H4 (cell line): ENCODE data around the gene SLC25A47. TPM values are rescaled to one million over a fixed set of nuclear protein-coding genes. Genes with fewer than 3 reads are reported as not detected.
"Not testable (repeated sequence)": the region's sequence is repeated elsewhere in the genome, so short reads cannot be mapped to it uniquely, and the experiment has no call there.

ENCODE experiments used
- DNase-seq: peaks from one replicate; pipeline ENCODE4 v3.0.0-alpha.2; 2015; ENCODE audit warnings: low spot score
- total RNA-seq: library from RNA; depleted of rRNA; stranded (reverse); fragments of >200 nt; shearing (Covaris generic); gene quantifications from 2 replicates; pipeline ENCODE4 v1.2.3, GENCODE V29; 2014

SLC25A47 gene
- total RNA-seq, 1 experiment from 2014 or later: not detected

GRCh38 chr14:100289916-100290606 lies 33.1 kb upstream of the SLC25A47 start:
- DNase-seq: no peak

- DNase-seq: no peak
These were observed 32.4 kb upstream of the SLC25A47 start for GRCh38 chr14:100290607-100291304.

DNA sequence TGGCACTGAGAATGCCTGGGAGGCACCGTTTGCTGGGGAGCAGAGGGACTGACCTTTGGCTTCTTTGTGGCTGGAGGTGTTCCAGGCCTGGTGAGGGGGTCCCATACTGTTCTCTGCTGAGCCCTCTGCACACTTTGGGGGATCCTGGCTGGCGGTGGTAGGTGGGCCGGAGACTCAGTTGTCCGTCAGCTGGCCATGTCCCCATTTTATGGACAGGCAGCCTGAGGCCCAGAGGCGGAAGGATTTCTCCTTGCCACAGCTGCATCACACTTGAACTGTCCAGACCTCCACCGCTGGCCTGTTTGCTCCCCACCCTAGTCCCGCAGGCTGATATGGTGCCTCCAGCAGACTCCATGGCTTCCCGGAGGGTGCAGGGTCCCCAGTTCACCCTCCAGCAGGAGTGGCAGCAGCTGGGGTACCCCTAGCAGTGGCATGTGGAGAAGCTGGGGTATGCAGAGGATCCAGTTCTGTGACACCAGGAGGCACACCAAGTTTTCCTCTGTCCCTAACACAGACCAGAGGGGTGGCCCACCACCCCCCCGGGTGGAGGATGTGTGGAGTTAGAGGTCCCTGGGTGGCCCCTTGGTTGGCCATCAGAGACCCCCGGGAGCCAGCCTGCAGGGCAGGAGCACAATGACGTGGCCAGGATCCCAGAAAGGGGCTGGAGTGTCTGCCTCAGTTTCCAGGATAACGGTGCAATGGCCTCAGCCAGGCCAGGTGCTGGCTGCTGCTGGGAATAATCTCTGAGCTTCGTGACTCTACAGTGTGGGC lies 31.6 kb upstream of the SLC25A47 start:
- DNase-seq: no peak

DNA sequence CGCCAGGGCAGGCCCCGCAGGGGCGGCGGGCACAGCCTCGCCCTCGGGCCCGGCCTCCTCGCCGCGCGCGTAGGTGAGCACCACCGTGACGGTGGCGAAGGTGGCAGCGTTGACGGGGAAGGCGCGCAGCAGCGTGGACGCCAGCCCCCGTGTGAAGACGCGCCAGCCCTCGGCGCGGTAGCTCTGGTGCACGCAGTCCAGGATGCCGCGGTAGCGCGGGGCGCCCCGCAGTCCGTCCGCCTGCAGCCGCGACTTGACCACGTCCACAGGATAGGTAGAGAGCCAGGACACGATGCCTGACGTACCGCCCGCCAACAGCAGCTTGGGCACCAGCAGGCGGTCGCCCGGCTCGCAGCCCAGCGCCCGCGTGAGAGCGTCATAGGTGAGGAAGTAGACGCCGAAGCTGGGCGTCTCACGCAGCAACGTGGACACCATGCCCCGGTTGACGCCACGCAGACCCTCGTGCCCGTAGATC lies 30.8 kb upstream of the SLC25A47 start:
- no peak for DNase-seq

DNA sequence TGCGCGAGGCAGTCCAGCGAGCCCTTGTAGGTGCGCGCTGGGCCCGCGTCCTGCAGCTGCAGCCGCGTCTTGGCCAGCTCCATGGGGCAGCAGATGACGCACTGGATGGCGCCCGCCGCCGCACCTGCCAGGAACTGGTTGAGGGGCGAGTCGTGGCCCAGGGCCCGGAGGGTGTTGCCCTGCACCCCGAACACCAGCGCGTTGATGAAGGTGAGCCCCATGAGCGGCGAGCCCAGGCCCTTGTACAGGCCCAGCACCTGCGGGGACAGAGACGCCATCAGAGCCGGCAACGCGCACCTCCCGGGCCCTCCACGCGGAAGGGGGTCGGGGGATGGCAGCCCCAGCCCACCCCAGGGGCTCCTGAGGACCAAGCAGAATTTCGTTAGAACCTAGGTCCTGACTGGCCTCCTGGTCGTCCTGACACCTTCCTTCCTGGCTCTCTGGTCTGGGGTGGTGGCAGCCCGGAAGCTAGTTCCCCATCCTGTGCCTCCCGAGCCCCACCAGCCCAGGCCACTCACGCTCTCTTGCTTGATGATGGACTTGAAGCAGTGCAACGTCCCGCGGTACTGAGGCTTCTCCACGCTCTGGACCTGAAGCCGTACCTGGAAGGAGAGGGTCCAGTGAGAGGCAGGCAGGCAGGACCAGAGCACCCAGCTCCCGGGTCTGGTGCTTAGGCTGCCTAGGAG lies 30.2 kb upstream of the SLC25A47 start:
- DNase-seq: no peak

- DNase-seq: no peak
These were observed 29.5 kb upstream of the SLC25A47 start for GRCh38 chr14:100293497-100294212.

GRCh38 chr14:100294213-100294962 lies 28.8 kb upstream of the SLC25A47 start:
- no peak for DNase-seq

- no peak for DNase-seq
These were observed 28.2 kb upstream of the SLC25A47 start for GRCh38 chr14:100294963-100295330.

- no peak for DNase-seq
These were observed 27.6 kb upstream of the SLC25A47 start for GRCh38 chr14:100295376-100296105.

DNA sequence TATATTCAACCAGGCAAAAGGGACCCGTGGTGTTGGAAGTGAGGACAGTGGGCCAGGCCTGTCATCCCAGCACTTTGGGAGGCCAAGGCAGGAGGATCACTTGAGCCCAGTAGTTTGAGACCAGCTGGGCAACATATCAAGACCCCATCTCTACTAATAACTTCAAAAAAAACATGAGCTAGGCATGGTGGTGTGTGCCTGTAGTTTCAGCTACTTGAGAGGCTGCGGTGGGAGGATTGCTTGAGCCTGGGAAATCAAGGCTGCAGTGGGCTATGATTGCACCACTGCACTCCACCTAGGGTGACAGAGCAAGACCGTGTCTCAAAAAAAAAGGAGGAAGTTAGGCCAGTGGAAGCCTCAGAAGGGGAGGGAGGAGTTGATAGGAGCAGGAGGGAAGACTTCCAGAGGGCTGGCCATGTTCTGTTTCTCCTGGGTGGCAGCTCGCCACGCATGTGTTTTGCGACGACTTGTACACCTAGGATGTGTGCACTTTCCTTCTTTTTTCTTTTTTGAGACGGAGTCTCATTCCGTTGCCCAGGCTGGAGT lies 27.0 kb upstream of the SLC25A47 start:
- DNase-seq: no peak

DNA sequence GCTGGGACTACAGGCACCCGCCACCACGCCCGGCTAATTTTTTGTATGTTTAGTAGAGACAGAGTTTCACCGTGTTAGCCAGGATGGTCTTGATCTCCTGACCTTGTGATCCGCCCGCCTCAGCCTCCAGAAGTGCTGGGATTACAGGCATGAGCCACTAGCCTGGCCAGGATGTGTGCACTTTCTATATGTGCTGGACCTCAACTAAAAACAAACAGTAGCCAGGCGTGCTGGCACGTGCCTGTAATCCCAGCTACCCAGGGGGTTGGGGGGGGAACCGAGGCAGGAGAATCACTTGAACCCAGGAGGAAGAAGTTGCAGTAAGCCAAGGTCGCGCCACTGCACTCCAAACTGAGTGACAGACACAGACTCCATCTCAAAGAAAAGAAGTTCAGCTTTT lies 26.4 kb upstream of the SLC25A47 start:
- DNase-seq: not testable (repeated sequence)

- peak; percentile 59 for DNase-seq
These were observed 25.5 kb upstream of the SLC25A47 start for GRCh38 chr14:100297320-100298300.

GRCh38 chr14:100298551-100299237 lies 24.4 kb upstream of the SLC25A47 start:
- DNase-seq: no peak

GRCh38 chr14:100299238-100299560 lies 23.9 kb upstream of the SLC25A47 start:
- DNase-seq: no peak

- no peak for DNase-seq
These were observed 20.5 kb upstream of the SLC25A47 start for GRCh38 chr14:100302616-100303015.

GRCh38 chr14:100303179-100303578 lies 20.0 kb upstream of the SLC25A47 start:
- DNase-seq: no peak

DNA sequence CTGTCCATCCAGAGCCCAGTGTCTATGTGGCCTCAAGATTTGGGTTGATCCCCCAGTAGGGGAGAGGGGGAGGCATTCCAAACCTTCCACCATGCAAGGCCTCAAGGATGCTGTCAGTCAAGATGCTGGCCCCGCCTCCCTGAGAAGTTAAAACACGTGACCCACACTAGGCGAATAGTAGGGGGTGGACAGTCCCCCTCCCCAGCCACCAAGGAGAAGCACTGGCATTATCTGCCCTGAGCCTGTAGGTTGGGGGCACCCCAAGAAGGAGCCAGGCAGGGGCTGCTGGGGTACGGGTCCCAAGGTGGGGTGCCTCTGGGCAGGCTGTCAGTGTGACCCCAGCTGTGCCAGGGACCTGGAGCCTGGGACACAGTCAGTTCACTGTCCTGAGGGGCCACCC lies 19.2 kb upstream of the SLC25A47 start:
- DNase-seq: no peak

GRCh38 chr14:100304825-100305323 lies 18.3 kb upstream of the SLC25A47 start:
- no peak for DNase-seq
